Stimulated activated CD4-positive, alpha-beta T cell treated with anti-CD3 and anti-CD28 coated beads, Interleukin-15, amount 100 ng/mL, for 48 hours (primary cell): Measurements from ENCODE around the gene EIF4G1.
A peak's percentile ranks its signal among the peaks of the same experiment; 100 is the strongest.

Source experiments
- DNase-seq, 2 donors: peaks; one replicate each; pipeline ENCODE4 v3.0.0-alpha.2; 2020; ENCODE audit warnings: low read depth in 2 of 2

Gene EIF4G1

GRCh38 chr3:184352149-184352785, 37.9 kb downstream of the EIF4G1 start:
- DNase-seq: no peak

GRCh38 chr3:184352897-184353545, 38.6 kb downstream of the EIF4G1 start:
- no peak for DNase-seq

- no peak for DNase-seq
Observed at GRCh38 chr3:184353546-184353941, 39.1 kb downstream of the EIF4G1 start.

- peak in 1 of 2 donors; percentile 63 for DNase-seq
Observed at GRCh38 chr3:184354121-184354728, 39.8 kb downstream of the EIF4G1 start.

GRCh38 chr3:184354754-184355153, 40.3 kb downstream of the EIF4G1 start:
- no peak for DNase-seq

- no peak for DNase-seq
Observed at GRCh38 chr3:184355261-184356040, 41.0 kb downstream of the EIF4G1 start.

- DNase-seq: no peak
Observed at GRCh38 chr3:184357248-184358123, 43.1 kb downstream of the EIF4G1 start.

- DNase-seq: no peak
Observed at GRCh38 chr3:184358124-184358767, 43.8 kb downstream of the EIF4G1 start.

GRCh38 chr3:184358921-184359350, 44.5 kb downstream of the EIF4G1 start:
- DNase-seq: no peak

- DNase-seq: no peak
Observed at GRCh38 chr3:184359610-184360009, 45.2 kb downstream of the EIF4G1 start.

GRCh38 chr3:184360070-184360928, 45.9 kb downstream of the EIF4G1 start:
- DNase-seq: no peak

GRCh38 chr3:184360929-184361531, 46.6 kb downstream of the EIF4G1 start:
- DNase-seq: no peak

- peak in 1 of 2 donors; percentile 31 for DNase-seq
Observed at GRCh38 chr3:184361532-184361931, 47.1 kb downstream of the EIF4G1 start, which contains the start of the genes CLCN2 and POLR2H. CLCN2 (minus strand) TSS chr3:184361605; CDS start chr3:184361479, 126 bp downstream. POLR2H (plus strand) TSS chr3:184361710; CDS start chr3:184363493, 1,783 bp downstream.

GRCh38 chr3:184361932-184362667, 47.7 kb downstream of the EIF4G1 start:
- DNase-seq: peak; percentile 22 to 33

- DNase-seq: peak; percentile 93 to 96
Observed at GRCh38 chr3:184362668-184363546, 48.5 kb downstream of the EIF4G1 start.

GRCh38 chr3:184366619-184367289, 52.3 kb downstream of the EIF4G1 start:
- no peak for DNase-seq

GRCh38 chr3:184368116-184368515, 53.7 kb downstream of the EIF4G1 start:
- no peak for DNase-seq
